Right atrium auricular region (tissue), 2 donors: ENCODE measurements around the gene DMAC2. TPM values are rescaled to one million over a fixed set of nuclear protein-coding genes. Genes with fewer than 3 reads are reported as not detected.
"Not testable (repeated sequence)": the region's sequence is repeated elsewhere in the genome, so short reads cannot be mapped to it uniquely, and the experiment has no call there.

Source experiments
- DNase-seq: peaks from one replicate; pipeline ENCODE4 v3.0.0-alpha.2; 2019; ENCODE audit warnings: low spot score
- H3K27ac ChIP-seq, 2 donors: fragments of 200-600 bp; sonication (generic); 1 replicate in 1 of 2; 2 replicates in 1 of 2; pipeline ENCODE4 v1.5.1; 2016 to 2019
- H3K27me3 ChIP-seq, 2 donors: fragments of 200-600 bp; sonication (generic); one replicate each; pipeline versions ENCODE4 v1.5.1 to v1.6.0; 2017 to 2019
- H3K36me3 ChIP-seq: fragments of 200-600 bp; sonication (generic); one replicate; pipeline ENCODE4 v1.5.1; 2016
- H3K4me1 ChIP-seq, 2 donors: fragments of 200-600 bp; sonication (generic); one replicate each; pipeline versions ENCODE4 v1.5.1 to v1.6.0; 2017 to 2019
- H3K4me3 ChIP-seq, 2 donors: fragments of 200-600 bp; sonication (generic); 1 replicate in 1 of 2; 2 replicates in 1 of 2; pipeline ENCODE4 v1.5.1; 2017 to 2019; ENCODE audit warnings: mild to moderate bottlenecking in 1 of 2, moderate library complexity in 1 of 2
- H3K9me3 ChIP-seq, 2 donors: fragments of 200-600 bp; sonication (generic); one replicate each; pipeline ENCODE4 v1.5.1; 2019
- total RNA-seq, 2 donors: library from RNA; depleted of rRNA; stranded (reverse); fragments of >200 nt; gene quantifications; one replicate each; pipeline ENCODE4 v1.1.0, GENCODE V29; 2016
- TF ChIP-seq, protein P1 (sequence below), 2 donors: fragments of 200-600 bp; sonication (generic); IDR thresholded peaks; one replicate each; pipeline ENCODE4 v1.5.1; 2019; ENCODE audit warnings: antibody characterized with exemption in 2 of 2

The DMAC2 gene
- total RNA-seq, result 10 to 100 TPM; 63.2 to 88.7 TPM

DNA sequence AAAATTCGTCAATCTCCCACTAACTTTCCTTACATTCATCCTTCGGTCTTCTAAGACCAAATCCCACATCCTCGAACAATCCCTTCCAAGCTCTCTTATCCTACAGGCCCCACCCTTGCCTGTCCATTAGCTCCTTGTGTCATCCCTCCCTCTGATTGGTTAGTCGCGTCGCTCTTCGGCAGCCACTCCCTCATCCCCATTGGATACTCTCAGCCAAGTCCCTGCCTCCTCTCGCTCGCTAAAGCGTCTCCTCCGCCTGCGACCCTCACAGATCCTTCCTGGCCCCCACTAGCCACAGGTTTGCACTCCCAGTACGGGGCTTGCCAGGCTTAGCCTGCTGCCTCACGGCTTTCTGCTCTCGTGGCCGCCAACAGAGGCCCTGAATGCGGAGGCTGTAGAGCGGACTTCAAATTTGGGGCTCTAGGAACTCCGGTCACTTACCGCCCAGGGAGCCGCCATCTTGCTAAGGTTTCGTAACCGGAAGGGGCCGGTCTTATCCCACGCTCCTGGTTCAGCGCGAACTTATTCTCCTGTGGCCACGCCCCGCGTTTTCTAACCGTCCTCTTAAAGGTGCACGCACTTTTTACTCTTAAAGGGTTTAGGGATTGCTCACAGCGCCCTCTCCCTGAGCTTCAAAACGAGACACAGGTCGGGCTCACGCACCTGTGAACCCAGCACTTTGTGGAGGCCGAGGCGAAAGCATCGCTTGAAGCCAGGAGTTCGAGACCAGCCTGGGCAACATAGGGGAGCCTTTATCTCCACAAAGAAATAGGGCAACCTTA is at the start of gene DMAC2:
DMAC2 (minus strand) TSS at position 472 of the 782 bp plus-strand sequence; CDS start at position 459, 13 bp downstream.
- Histone ChIP-seq H3K27me3 (no peaks in the 10 kb centered on the region), H3K4me3 (peak within 1 kb of the TSS; percentile 71), H3K27ac (peak within 1 kb of the TSS; percentile 94), H3K36me3 (peaks cover 23% of the 10 kb centered on the region), H3K4me1 (peaks cover 0 to 13% of the 10 kb centered on the region in 2 donors), H3K9me3 (no peaks in the 10 kb centered on the region)
- DNase-seq, result peak; percentile 99
- TF ChIP-seq, protein P1, sequence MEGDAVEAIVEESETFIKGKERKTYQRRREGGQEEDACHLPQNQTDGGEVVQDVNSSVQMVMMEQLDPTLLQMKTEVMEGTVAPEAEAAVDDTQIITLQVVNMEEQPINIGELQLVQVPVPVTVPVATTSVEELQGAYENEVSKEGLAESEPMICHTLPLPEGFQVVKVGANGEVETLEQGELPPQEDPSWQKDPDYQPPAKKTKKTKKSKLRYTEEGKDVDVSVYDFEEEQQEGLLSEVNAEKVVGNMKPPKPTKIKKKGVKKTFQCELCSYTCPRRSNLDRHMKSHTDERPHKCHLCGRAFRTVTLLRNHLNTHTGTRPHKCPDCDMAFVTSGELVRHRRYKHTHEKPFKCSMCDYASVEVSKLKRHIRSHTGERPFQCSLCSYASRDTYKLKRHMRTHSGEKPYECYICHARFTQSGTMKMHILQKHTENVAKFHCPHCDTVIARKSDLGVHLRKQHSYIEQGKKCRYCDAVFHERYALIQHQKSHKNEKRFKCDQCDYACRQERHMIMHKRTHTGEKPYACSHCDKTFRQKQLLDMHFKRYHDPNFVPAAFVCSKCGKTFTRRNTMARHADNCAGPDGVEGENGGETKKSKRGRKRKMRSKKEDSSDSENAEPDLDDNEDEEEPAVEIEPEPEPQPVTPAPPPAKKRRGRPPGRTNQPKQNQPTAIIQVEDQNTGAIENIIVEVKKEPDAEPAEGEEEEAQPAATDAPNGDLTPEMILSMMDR (IDR thresholded peaks at IDR 0.05), result peak in 1 of 2 donors; percentile 70

DNA sequence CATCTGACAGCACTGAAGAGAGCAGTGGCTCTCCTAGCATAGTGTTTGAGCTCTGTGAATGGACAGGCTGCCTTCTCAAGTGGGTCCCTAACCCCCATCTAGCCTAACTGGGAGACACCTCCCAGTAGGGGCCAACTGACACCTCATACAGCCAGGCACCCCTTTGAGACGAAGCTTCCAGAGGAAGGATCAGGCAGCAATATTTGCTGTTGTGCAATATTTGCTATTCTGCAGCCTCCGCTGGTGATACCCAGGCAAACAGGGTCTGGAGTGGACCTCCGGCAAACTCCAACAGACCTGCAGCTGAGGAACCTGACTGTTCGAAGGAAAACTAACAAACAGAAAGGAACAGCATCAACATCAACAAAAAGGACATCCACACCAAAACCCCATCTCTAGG is 47.2 kb upstream of the DMAC2 start:
- not testable (repeated sequence) for H3K4me1 ChIP-seq, H3K9me3 ChIP-seq, H3K27ac ChIP-seq, H3K4me3 ChIP-seq, H3K36me3 ChIP-seq, DNase-seq, H3K27me3 ChIP-seq

DNA sequence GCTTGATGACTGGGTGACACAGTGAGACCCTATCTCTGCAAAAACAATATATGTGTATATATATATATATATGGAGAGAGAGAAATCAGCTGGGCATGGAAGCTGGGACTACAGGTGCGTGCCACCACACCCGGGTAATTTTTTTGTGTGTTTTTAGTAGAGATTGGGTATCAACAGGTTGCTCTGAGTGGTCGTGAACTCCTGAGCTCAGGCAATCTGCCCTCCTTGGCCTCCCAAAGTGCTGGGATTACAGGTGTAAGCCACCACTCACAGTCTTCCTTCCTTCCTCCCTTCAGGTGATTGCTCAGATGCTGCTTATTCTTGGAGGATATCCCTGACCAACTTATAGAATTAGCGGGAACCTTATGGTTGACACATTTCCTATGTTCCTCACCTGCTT is 45.1 kb upstream of the DMAC2 start:
- H3K27me3 ChIP-seq, result no peaks in the 10 kb centered on the region
- no peaks in the 10 kb centered on the region for H3K36me3 ChIP-seq
- peaks cover 0 to 8% of the 10 kb centered on the region in 2 donors for H3K9me3 ChIP-seq
- no peak overlapping the region for H3K27ac ChIP-seq
- peaks cover 0 to 7% of the 10 kb centered on the region in 2 donors for H3K4me1 ChIP-seq
- no peak for DNase-seq
- H3K4me3 ChIP-seq, result no peak overlapping the region
- TF ChIP-seq, protein P1 (IDR thresholded peaks at IDR 0.05), result no peak

DNA sequence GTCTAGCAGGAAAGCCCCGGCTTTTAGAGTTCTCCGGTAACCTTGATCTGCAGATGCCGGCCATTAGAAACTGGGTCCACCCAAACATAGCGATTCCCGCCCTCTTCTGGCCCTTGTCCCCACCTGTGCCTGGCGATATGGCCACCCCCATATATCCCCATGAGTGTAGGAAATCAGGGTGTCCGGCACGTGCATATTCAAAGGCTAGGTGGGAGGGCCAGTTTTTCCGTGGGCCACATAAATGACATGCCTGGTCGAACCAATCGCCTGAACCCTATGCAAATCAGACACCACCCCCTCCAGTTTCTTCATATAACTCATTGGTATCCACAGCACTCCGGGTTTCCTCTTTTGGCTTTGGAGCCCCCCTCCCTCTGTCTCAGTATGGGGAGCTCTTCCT is 40.6 kb upstream of the DMAC2 start:
- H3K27ac ChIP-seq, result peak overlapping the region; percentile 63 to 66
- H3K9me3 ChIP-seq, result no peaks in the 10 kb centered on the region
- no peak overlapping the region for H3K4me3 ChIP-seq
- H3K27me3 ChIP-seq, result no peaks in the 10 kb centered on the region
- TF ChIP-seq, protein P1 (IDR thresholded peaks at IDR 0.05), result no peak
- no peaks in the 10 kb centered on the region for H3K36me3 ChIP-seq
- peaks cover 0 to 7% of the 10 kb centered on the region in 2 donors for H3K4me1 ChIP-seq
- DNase-seq, result no peak

DNA sequence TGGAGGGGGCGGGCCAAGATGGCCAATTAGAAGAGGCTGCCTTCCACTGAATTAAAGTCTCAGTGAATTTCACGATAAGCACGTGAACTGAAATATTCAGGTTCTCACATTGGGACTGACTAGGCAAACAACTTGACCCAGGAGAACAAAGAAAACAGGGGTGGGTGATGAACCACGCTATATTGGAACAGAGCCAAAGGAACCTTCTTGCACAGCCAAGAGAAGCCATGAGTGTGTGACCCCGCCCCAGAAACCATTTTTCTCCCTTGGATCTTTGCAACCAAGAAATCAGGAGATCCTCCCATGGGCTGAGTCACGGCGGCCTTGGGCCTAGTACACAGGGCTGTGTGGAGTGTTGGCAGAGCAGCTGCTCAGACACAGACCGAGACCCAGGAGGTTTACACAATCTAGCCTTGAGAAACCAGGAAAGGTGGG is 40.1 kb upstream of the DMAC2 start:
- TF ChIP-seq, protein P1 (IDR thresholded peaks at IDR 0.05), result no peak
- Histone ChIP-seq H3K4me3 (peak overlapping the region in 1 of 2 donors; percentile 1), H3K36me3 (no peaks in the 10 kb centered on the region), H3K27me3 (no peaks in the 10 kb centered on the region), H3K27ac (peak overlapping the region; percentile 63 to 66), H3K9me3 (no peaks in the 10 kb centered on the region), H3K4me1 (peaks cover 0 to 7% of the 10 kb centered on the region in 2 donors)
- DNase-seq, result peak; percentile 82

DNA sequence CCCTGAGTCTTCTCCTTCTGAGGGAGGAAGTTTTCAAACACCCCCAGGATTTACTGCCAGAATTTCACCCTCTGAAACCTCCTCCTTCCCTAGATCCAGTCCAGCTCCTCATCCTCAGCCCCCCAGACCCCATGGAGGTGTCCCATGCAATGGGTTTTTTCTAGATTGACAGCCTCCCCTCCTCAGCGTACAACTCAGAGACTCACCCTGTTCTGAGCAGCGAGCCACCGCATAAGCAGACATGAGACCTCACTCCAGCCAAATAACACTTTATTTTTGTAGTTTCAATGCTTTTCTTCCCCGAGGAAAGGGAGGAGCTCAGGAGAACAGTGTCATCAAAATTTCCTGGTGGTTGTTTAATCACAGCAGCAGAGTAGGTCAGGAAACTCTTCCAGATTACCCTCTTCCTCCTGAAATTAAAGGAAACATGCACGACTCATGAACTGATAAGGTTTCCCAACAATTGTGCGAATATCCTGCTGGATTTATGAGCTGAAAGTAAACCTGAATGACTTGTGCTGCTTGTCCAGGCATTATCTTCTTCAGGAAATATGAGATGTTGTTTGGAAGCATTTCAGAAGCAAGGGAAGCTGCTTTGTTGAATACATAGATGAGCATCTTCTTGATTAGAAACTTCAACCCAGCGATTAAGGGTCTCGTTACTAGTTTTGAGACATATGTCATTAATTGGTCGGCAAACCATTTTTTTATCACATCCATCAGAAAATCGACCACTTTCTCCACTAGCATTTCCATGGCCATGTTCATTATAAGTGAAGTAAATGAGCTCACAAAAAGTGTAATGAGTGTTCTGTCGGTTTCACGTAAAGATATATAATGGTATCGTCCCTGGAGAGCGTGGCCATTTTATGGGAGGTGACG is 39.4 kb upstream of the DMAC2 start:
- Histone ChIP-seq H3K36me3 (no peaks in the 10 kb centered on the region), H3K27ac (peak overlapping the region; percentile 66), H3K27me3 (no peaks in the 10 kb centered on the region), H3K9me3 (no peaks in the 10 kb centered on the region), H3K4me3 (peak overlapping the region in 1 of 2 donors; percentile 7), H3K4me1 (peaks cover 0 to 7% of the 10 kb centered on the region in 2 donors)
- TF ChIP-seq, protein P1 (IDR thresholded peaks at IDR 0.05), result no peak
- DNase-seq, result no peak
